Esophagus squamous epithelium (tissue), 4 donors: ENCODE results near the gene ZNF407.

Experiments
- CTCF ChIP-seq, 6 experiments: fragments of 450-650 bp in 4 of 6; fragments of 200-600 bp in 2 of 6; sonication (generic) in 2 of 6; IDR thresholded peaks; one replicate each; pipeline ENCODE4 v1.5.1; 2016 to 2019; ENCODE audit warnings: antibody characterized with exemption in 6 of 6, mild to moderate bottlenecking in 4 of 6, moderate library complexity in 4 of 6
- POLR2A ChIP-seq, 4 donors: fragments of 450-650 bp; IDR thresholded peaks; one replicate each; pipeline ENCODE4 v1.6.1; 2017; ENCODE audit warnings: antibody characterized with exemption in 4 of 4, mild to moderate bottlenecking in 4 of 4, moderate library complexity in 3 of 4

GRCh38 chr18:75051757-75052156 is 454.1 kb downstream of the ZNF407 start:
- TF ChIP-seq POLR2A (IDR thresholded peaks at IDR 0.05), result no peak
- TF ChIP-seq CTCF (IDR thresholded peaks at IDR 0.05), result no peak
